ENCODE measurements around the gene SIK1. TPM values are rescaled to one million over a fixed set of nuclear protein-coding genes. Genes with fewer than 3 reads are reported as not detected.
"Not testable (repeated sequence)": the region's sequence is repeated elsewhere in the genome, so short reads cannot be mapped to it uniquely, and the experiment has no call there.

Gene SIK1
- total and polyA plus RNA-seq, 3 donors from 2014 or later, result 10.6 to 12.0 TPM; not detected in 1

- H3K27ac ChIP-seq; DNase-seq; H3K36me3 ChIP-seq (ENCODE audit: low read depth, missing control alignments); H3K4me3 ChIP-seq; intact Hi-C loops (cut with DNase I; ENCODE audit: low total_unique reads); H3K4me1 ChIP-seq; H3K9me3 ChIP-seq; H3K27me3 ChIP-seq: not testable (repeated sequence)
- WGBS, 2 donors, result no CpG with 5 or more reads among the region's 22 CpGs
Measured at GRCh38 chr21:43403651-43404430, 23.1 kb downstream of the SIK1 start.

GRCh38 chr21:43401125-43401524 lies 25.8 kb downstream of the SIK1 start:
- H3K27ac ChIP-seq; H3K4me1 ChIP-seq; H3K27me3 ChIP-seq; H3K36me3 ChIP-seq (ENCODE audit: low read depth, missing control alignments); intact Hi-C loops (cut with DNase I; ENCODE audit: low total_unique reads); H3K4me3 ChIP-seq; H3K9me3 ChIP-seq; DNase-seq: not testable (repeated sequence)
- no CpG with 5 or more reads among the region's 11 CpGs for WGBS, 2 donors

GRCh38 chr21:43399595-43400015 lies 27.3 kb downstream of the SIK1 start:
- intact Hi-C loops (cut with DNase I; ENCODE audit: low total_unique reads); H3K27me3 ChIP-seq: not testable (repeated sequence)

GRCh38 chr21:43399136-43399535 lies 27.8 kb downstream of the SIK1 start:
- no CpG with 5 or more reads among the region's 28 CpGs for WGBS, 2 donors
- H3K27ac ChIP-seq; H3K4me1 ChIP-seq; H3K9me3 ChIP-seq; DNase-seq; H3K27me3 ChIP-seq; H3K36me3 ChIP-seq (ENCODE audit: low read depth, missing control alignments); H3K4me3 ChIP-seq; intact Hi-C loops (cut with DNase I; ENCODE audit: low total_unique reads): not testable (repeated sequence)

More at GRCh38 chr21:43399595-43400015, 27.3 kb downstream of the SIK1 start:
- H3K4me3 ChIP-seq; H3K9me3 ChIP-seq; DNase-seq; H3K36me3 ChIP-seq (ENCODE audit: low read depth, missing control alignments); H3K4me1 ChIP-seq; H3K27ac ChIP-seq: not testable (repeated sequence)
- WGBS, 2 donors, result no CpG with 5 or more reads among the region's 15 CpGs

- no CpG with 5 or more reads among the region's 12 CpGs for WGBS, 2 donors
- H3K4me3 ChIP-seq; DNase-seq; H3K9me3 ChIP-seq; H3K4me1 ChIP-seq; H3K27me3 ChIP-seq; H3K36me3 ChIP-seq (ENCODE audit: low read depth, missing control alignments); H3K27ac ChIP-seq; intact Hi-C loops (cut with DNase I; ENCODE audit: low total_unique reads): not testable (repeated sequence)
Measured at GRCh38 chr21:43398533-43398932, 28.4 kb downstream of the SIK1 start.

GRCh38 chr21:43398000-43398399 lies 28.9 kb downstream of the SIK1 start:
- intact Hi-C loops (cut with DNase I; ENCODE audit: low total_unique reads); H3K27ac ChIP-seq; DNase-seq; H3K4me1 ChIP-seq; H3K36me3 ChIP-seq (ENCODE audit: low read depth, missing control alignments); H3K4me3 ChIP-seq; H3K27me3 ChIP-seq; H3K9me3 ChIP-seq: not testable (repeated sequence)
- no CpG with 5 or more reads among the region's 3 CpGs for WGBS, 2 donors

- DNase-seq; H3K9me3 ChIP-seq; H3K36me3 ChIP-seq (ENCODE audit: low read depth, missing control alignments); H3K27ac ChIP-seq; H3K27me3 ChIP-seq; intact Hi-C loops (cut with DNase I; ENCODE audit: low total_unique reads); H3K4me1 ChIP-seq; H3K4me3 ChIP-seq: not testable (repeated sequence)
- WGBS, 2 donors, result no CpG with 5 or more reads among the region's 15 CpGs
Measured at GRCh38 chr21:43397439-43397808, 29.5 kb downstream of the SIK1 start.

- H3K27ac ChIP-seq; DNase-seq; intact Hi-C loops (cut with DNase I; ENCODE audit: low total_unique reads); H3K4me3 ChIP-seq; H3K36me3 ChIP-seq (ENCODE audit: low read depth, missing control alignments); H3K9me3 ChIP-seq; H3K27me3 ChIP-seq; H3K4me1 ChIP-seq: not testable (repeated sequence)
- WGBS, 2 donors, result no CpG with 5 or more reads among the region's 27 CpGs
Measured at GRCh38 chr21:43396788-43397438, 30.0 kb downstream of the SIK1 start.

- H3K27ac ChIP-seq; intact Hi-C loops (cut with DNase I; ENCODE audit: low total_unique reads); H3K36me3 ChIP-seq (ENCODE audit: low read depth, missing control alignments); H3K4me3 ChIP-seq; H3K4me1 ChIP-seq; H3K27me3 ChIP-seq; H3K9me3 ChIP-seq; DNase-seq: not testable (repeated sequence)
- WGBS, 2 donors, result no CpG with 5 or more reads among the region's 19 CpGs
Measured at GRCh38 chr21:43383351-43383750, 43.6 kb downstream of the SIK1 start.

GRCh38 chr21:43382902-43383301 lies 44.0 kb downstream of the SIK1 start:
- DNase-seq; H3K9me3 ChIP-seq; H3K4me1 ChIP-seq; H3K27ac ChIP-seq; H3K27me3 ChIP-seq; H3K36me3 ChIP-seq (ENCODE audit: low read depth, missing control alignments); H3K4me3 ChIP-seq; intact Hi-C loops (cut with DNase I; ENCODE audit: low total_unique reads): not testable (repeated sequence)
- WGBS, 2 donors, result no CpG with 5 or more reads among the region's 10 CpGs

GRCh38 chr21:43380852-43381533 lies 45.9 kb downstream of the SIK1 start:
- WGBS, 2 donors, result no CpG with 5 or more reads among the region's 28 CpGs
- H3K4me3 ChIP-seq; H3K4me1 ChIP-seq; H3K36me3 ChIP-seq (ENCODE audit: low read depth, missing control alignments); H3K27ac ChIP-seq; H3K27me3 ChIP-seq; intact Hi-C loops (cut with DNase I; ENCODE audit: low total_unique reads); DNase-seq; H3K9me3 ChIP-seq: not testable (repeated sequence)

- H3K36me3 ChIP-seq (ENCODE audit: low read depth, missing control alignments); H3K4me3 ChIP-seq; H3K9me3 ChIP-seq; DNase-seq; intact Hi-C loops (cut with DNase I; ENCODE audit: low total_unique reads); H3K4me1 ChIP-seq; H3K27ac ChIP-seq; H3K27me3 ChIP-seq: not testable (repeated sequence)
- no CpG with 5 or more reads among the region's 11 CpGs for WGBS, 2 donors
Measured at GRCh38 chr21:43380337-43380736, 46.6 kb downstream of the SIK1 start.

Data from testis (tissue), 3 donors.